DND-41 (cell line): ENCODE measurements around the gene CCHCR1.
A peak's percentile ranks its signal among the peaks of the same experiment; 100 is the strongest.
"Not testable (repeated sequence)": the region's sequence is repeated elsewhere in the genome, so short reads cannot be mapped to it uniquely, and the experiment has no call there.

Source experiments
- ATAC-seq: fragments of 200-7000 bp; cut with Tn5 transposase; 3 replicates; pipeline ENCODE4 v1.9.1; 2021; ENCODE audit warnings: low read depth; ENCODE audit not compliant: insufficient read depth
- DNase-seq: peaks from one replicate; pipeline ENCODE4 v3.0.0-alpha.2; 2020
- H2AFZ ChIP-seq: 2 replicates; pipeline ENCODE4 v1.6.0; 2012; ENCODE audit warnings: low read depth, low read length
- H3K27ac ChIP-seq: 2 replicates; pipeline ENCODE4 v1.5.1; 2012; ENCODE audit warnings: low read length, inconsistent platforms
- H3K27me3 ChIP-seq: fragments of 200-600 bp; sonication (generic); 2 replicates; pipeline ENCODE4 v1.6.0; 2012; ENCODE audit warnings: low read length, mild to moderate bottlenecking, inconsistent platforms; ENCODE audit not compliant: insufficient read depth, poor library complexity
- H3K36me3 ChIP-seq: 2 replicates; pipeline ENCODE4 v1.5.1; 2012; ENCODE audit warnings: low read length, inconsistent platforms; ENCODE audit not compliant: insufficient read depth
- H3K4me1 ChIP-seq: 2 replicates; pipeline ENCODE4 v1.5.1; 2012; ENCODE audit warnings: mild to moderate bottlenecking, low read length; ENCODE audit not compliant: insufficient read depth
- H3K4me2 ChIP-seq: 2 replicates; pipeline ENCODE4 v1.6.0; 2012; ENCODE audit warnings: mild to moderate bottlenecking, moderate library complexity, low read length, inconsistent platforms; ENCODE audit not compliant: insufficient read depth
- H3K4me3 ChIP-seq, 2 experiments: fragments of 200-600 bp in 1 of 2; shearing (Covaris generic) in 1 of 2; 2 replicates each; pipeline ENCODE4 v1.5.1; 2012 to 2016; ENCODE audit warnings: inconsistent platforms in 2 of 2, low read length in 2 of 2, mild to moderate bottlenecking in 2 of 2, low read depth in 1 of 2, moderate library complexity in 1 of 2
- H3K79me2 ChIP-seq: 2 replicates; pipeline ENCODE4 v1.6.0; 2012; ENCODE audit warnings: low read length, inconsistent platforms; ENCODE audit not compliant: insufficient read depth
- H3K9ac ChIP-seq: 2 replicates; pipeline ENCODE4 v1.6.0; 2012; ENCODE audit warnings: low read depth, mild to moderate bottlenecking, inconsistent platforms, low read length, moderate library complexity
- H3K9me3 ChIP-seq: 2 replicates; pipeline ENCODE4 v1.5.1; 2012; ENCODE audit warnings: low read length, moderate library complexity, mild to moderate bottlenecking, inconsistent platforms; ENCODE audit not compliant: insufficient read depth, severe bottlenecking
- H4K20me1 ChIP-seq: 2 replicates; pipeline ENCODE4 v1.6.0; 2012; ENCODE audit warnings: low read length; ENCODE audit not compliant: insufficient read depth
- CTCF ChIP-seq: IDR thresholded peaks from 2 replicates; pipeline ENCODE4 v1.5.1; 2012; ENCODE audit warnings: borderline replicate concordance, low read length, moderate library complexity, mild to moderate bottlenecking; ENCODE audit not compliant: poor library complexity, severe bottlenecking; ENCODE audit errors: extremely low read depth
- EZH2 ChIP-seq: IDR thresholded peaks from 3 replicates; pipeline ENCODE4 v1.6.1; 2012; ENCODE audit warnings: borderline replicate concordance, low read depth, mild to moderate bottlenecking, moderate library complexity, low read length, inconsistent platforms; ENCODE audit not compliant: severe bottlenecking

Gene CCHCR1

DNA sequence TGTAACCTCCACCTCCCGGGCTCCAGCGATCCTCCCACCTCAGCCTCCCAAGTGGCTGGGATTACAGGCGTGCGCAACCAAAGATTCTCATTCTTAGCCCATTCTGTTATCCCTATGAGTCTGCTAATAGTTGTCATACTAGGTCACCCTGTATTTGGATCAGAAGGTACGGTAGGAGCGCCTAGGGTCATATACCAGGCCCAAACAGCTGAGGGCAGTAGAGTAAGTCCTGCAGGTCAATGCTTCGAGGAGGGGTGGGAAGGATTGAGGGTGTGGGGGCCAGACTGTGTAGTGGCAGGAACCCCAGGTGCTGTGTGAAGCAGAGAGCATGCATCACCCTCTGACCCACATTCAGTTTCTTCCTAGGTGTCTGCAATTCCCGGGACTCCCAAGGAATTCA, 35.6 kb upstream of the CCHCR1 start:
- ATAC-seq (no peak), DNase-seq (no peak)
- no peak overlapping the region for H3K4me3 ChIP-seq
- no peaks in the 10 kb centered on the region for H3K27me3 ChIP-seq
- TF ChIP-seq EZH2 (no peak), CTCF (peak; percentile 21)
- H3K4me1 ChIP-seq = peaks cover 20% of the 10 kb centered on the region
- H3K4me2 ChIP-seq = no peak overlapping the region
- no peaks in the 10 kb centered on the region; the same call in 1 of the 2 replicates for H3K36me3 ChIP-seq
- no peaks in the 10 kb centered on the region for H3K9me3 ChIP-seq
- H3K27ac ChIP-seq = no peak overlapping the region
- H2AFZ ChIP-seq = no peak overlapping the region
- no peak overlapping the region; the same call in 1 of the 2 replicates for H3K9ac ChIP-seq
- H4K20me1 ChIP-seq = no peaks in the 10 kb centered on the region
- peaks cover 22% of the 10 kb centered on the region for H3K79me2 ChIP-seq

GRCh38 chr6:31192431-31193105, 35.0 kb upstream of the CCHCR1 start:
- H3K9me3 ChIP-seq, H2AFZ ChIP-seq, H4K20me1 ChIP-seq, H3K4me2 ChIP-seq, H3K27ac ChIP-seq, H3K4me3 ChIP-seq, H3K36me3 ChIP-seq, H3K9ac ChIP-seq, H3K27me3 ChIP-seq: not testable (repeated sequence)
- ATAC-seq = 0 out of 3 replicates have a peak, but pooled peaks have one; percentile 20
- DNase-seq = peak; percentile 67
- TF ChIP-seq CTCF = peak; percentile 68
- Histone ChIP-seq H3K79me2 (peaks cover 18% of the 10 kb centered on the region), H3K4me1 (peaks cover 20% of the 10 kb centered on the region)

GRCh38 chr6:31190488-31190887, 32.9 kb upstream of the CCHCR1 start:
- Histone ChIP-seq H3K4me3 (no peak overlapping the region), H3K79me2 (peaks cover 7% of the 10 kb centered on the region; the same call in 1 of the 2 replicates), H3K4me1 (peaks cover 5% of the 10 kb centered on the region), H3K9me3 (no peaks in the 10 kb centered on the region), H2AFZ (no peak overlapping the region), H3K4me2 (no peak overlapping the region), H3K27ac (no peak overlapping the region), H3K27me3 (no peaks in the 10 kb centered on the region), H4K20me1 (no peaks in the 10 kb centered on the region), H3K36me3 (no peaks in the 10 kb centered on the region), H3K9ac (no peak overlapping the region)
- TF ChIP-seq EZH2 (no peak), CTCF (no peak)
- ATAC-seq (no peak), DNase-seq (no peak)

DNA sequence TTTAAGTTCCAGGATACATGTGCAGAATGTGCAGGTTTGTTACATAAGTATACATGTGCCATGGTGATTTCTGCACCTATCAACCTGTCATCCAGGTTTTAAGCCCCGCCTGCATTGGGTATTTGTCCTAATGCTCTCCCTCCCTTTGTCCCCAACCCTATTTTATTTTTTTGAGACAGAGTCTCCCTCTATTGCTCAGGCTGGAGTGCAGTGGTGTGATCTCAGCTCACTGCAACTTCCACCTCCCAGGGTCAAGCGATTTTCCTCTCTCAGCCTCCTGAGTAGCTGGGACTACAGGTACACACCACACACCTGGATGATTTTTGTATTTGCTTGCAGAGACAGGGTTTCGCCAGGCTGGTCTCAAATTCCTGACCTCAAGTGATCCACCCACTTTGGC, 31.6 kb upstream of the CCHCR1 start:
- H3K4me2 ChIP-seq, DNase-seq, ATAC-seq, H3K27ac ChIP-seq, H4K20me1 ChIP-seq, H3K4me3 ChIP-seq, H3K4me1 ChIP-seq, H3K9ac ChIP-seq, H2AFZ ChIP-seq, H3K27me3 ChIP-seq, H3K36me3 ChIP-seq, H3K79me2 ChIP-seq, H3K9me3 ChIP-seq: not testable (repeated sequence)
